PC-3 (cell line): ENCODE data around the gene DMAC2. TPM values are rescaled to one million over a fixed set of nuclear protein-coding genes. Genes with fewer than 3 reads are reported as not detected.
"Not testable (repeated sequence)": the region's sequence is repeated elsewhere in the genome, so short reads cannot be mapped to it uniquely, and the experiment has no call there.

Experiments used
- ATAC-seq: fragments of 200-7000 bp; cut with Tn5 transposase; 2 replicates; pipeline ENCODE4 v1.9.1; 2020; ENCODE audit warnings: mild to moderate bottlenecking, moderate library complexity
- BruUV-seq: library from RNA; stranded (reverse); fragments of 400-500 nt; replicated peaks from 2 replicates; lab custom pipeline; 2021; lab: Mats Ljungman, UMichigan
- CTCF ChIA-PET: fragments of 300-600 bp; sonication (Branson Sonifier 250); formaldehyde crosslinking; loops from one replicate; lab custom pipeline; 2022; ENCODE audit warnings: antibody characterized with exemption; lab: Charles Lee
- POLR2A ChIA-PET: fragments of 300-600 bp; sonication (Branson Sonifier 250); formaldehyde crosslinking; loops from one replicate; lab custom pipeline; 2022; ENCODE audit warnings: antibody characterized with exemption; ENCODE audit not compliant: unreplicated experiment; lab: Charles Lee
- DNase-seq: peaks from one replicate; pipeline ENCODE4 v3.0.0-alpha.2; 2015
- H2AFZ ChIP-seq: fragments of 300-600 bp; sonication (generic); 2 replicates; pipeline ENCODE4 v1.6.0; 2016; ENCODE audit warnings: antibody characterized with exemption, low read length
- H3F3A ChIP-seq: fragments of 300-600 bp; sonication (generic); one replicate; pipeline ENCODE4 v1.6.0; 2017; ENCODE audit warnings: antibody characterized with exemption, low read length, control low read depth, mild to moderate bottlenecking; ENCODE audit not compliant: unreplicated experiment
- H3K27ac ChIP-seq: fragments of 300-600 bp; sonication (generic); 2 replicates; pipeline ENCODE4 v1.5.1; 2016; ENCODE audit warnings: mild to moderate bottlenecking, low read length
- H3K27me3 ChIP-seq: fragments of 300-600 bp; sonication (generic); 2 replicates; pipeline ENCODE4 v1.6.1; 2016; ENCODE audit warnings: low read length, mixed read lengths
- H3K36me3 ChIP-seq: fragments of 300-600 bp; sonication (generic); 2 replicates; pipeline ENCODE4 v1.6.1; 2016; ENCODE audit warnings: low read depth, mixed run types, low read length, mixed read lengths
- H3K4me1 ChIP-seq: fragments of 300-600 bp; sonication (generic); 2 replicates; pipeline ENCODE4 v1.5.1; 2016; ENCODE audit warnings: low read length; ENCODE audit not compliant: insufficient read depth
- H3K4me2 ChIP-seq: fragments of 300-600 bp; sonication (generic); 2 replicates; pipeline ENCODE4 v1.6.0; 2016; ENCODE audit warnings: low read length
- H3K4me3 ChIP-seq: fragments of 300-600 bp; sonication (generic); 2 replicates; pipeline ENCODE4 v1.5.1; 2016; ENCODE audit warnings: mild to moderate bottlenecking, low read length, mixed read lengths
- H3K79me2 ChIP-seq: fragments of 300-600 bp; sonication (generic); 2 replicates; pipeline ENCODE4 v1.6.1; 2017; ENCODE audit warnings: low read length, mixed read lengths
- H3K9ac ChIP-seq: fragments of 300-600 bp; sonication (generic); 2 replicates; pipeline ENCODE4 v1.6.0; 2016; ENCODE audit warnings: mild to moderate bottlenecking, low read length
- H3K9me2 ChIP-seq: fragments of 300-600 bp; sonication (generic); replicated peaks from 2 replicates; pipeline ENCODE4 v1.6.1; 2016; ENCODE audit warnings: mixed run types, low read length, mixed read lengths
- H3K9me3 ChIP-seq: fragments of 300-600 bp; sonication (generic); 2 replicates; pipeline ENCODE4 v1.6.1; 2016; ENCODE audit warnings: low read length, mixed read lengths
- H4K20me1 ChIP-seq: fragments of 300-600 bp; sonication (generic); 2 replicates; pipeline ENCODE4 v1.6.1; 2016; ENCODE audit warnings: low read length, mixed read lengths
- CTCF ChIP-seq: fragments of 300-600 bp; sonication (generic); conservative IDR thresholded peaks from 2 replicates; pipeline ENCODE4 v1.5.1; 2017; ENCODE audit warnings: antibody characterized with exemption, low read depth, mild to moderate bottlenecking, low read length
- EZH2 ChIP-seq: fragments of 300-600 bp; sonication (generic); IDR thresholded peaks from one replicate; pipeline ENCODE4 v1.6.1; 2017; ENCODE audit warnings: antibody characterized with exemption, mild to moderate bottlenecking, low read length; ENCODE audit not compliant: unreplicated experiment
- EZH2phosphoT487 ChIP-seq: fragments of 300-600 bp; sonication (generic); IDR thresholded peaks from 2 replicates; pipeline ENCODE4 v1.6.1; 2018; ENCODE audit warnings: mild to moderate bottlenecking, antibody characterized with exemption, low read length, borderline replicate concordance
- intact Hi-C: fragments of 100-400 bp; cut with micrococcal nuclease; formaldehyde crosslinking; loops from 2 replicates; pipeline ENCODE4 v1.9.0; 2023
- total RNA-seq: library from RNA; depleted of rRNA; stranded (reverse); fragments of >200 nt; gene quantifications from 2 replicates; pipeline ENCODE4 v1.2.3, GENCODE V29; 2014; rRNA removed

DMAC2 gene
- total RNA-seq, 1 experiment from 2014 or later, result 36.8 TPM

- H3K79me2 ChIP-seq, result no peaks in the 10 kb centered on the region
- H3K4me1 ChIP-seq, result no peaks in the 10 kb centered on the region
- H3K36me3 ChIP-seq, result no peaks in the 10 kb centered on the region; the same call in 1 of the 2 replicates
- H3K4me3 ChIP-seq, result no peak overlapping the region
- H3F3A ChIP-seq, result no peaks in the 10 kb centered on the region
- ATAC-seq, result no peak
- no peaks in the 10 kb centered on the region for H4K20me1 ChIP-seq
- no peak overlapping the region for H3K4me2 ChIP-seq
- no peaks in the 10 kb centered on the region for H3K9me3 ChIP-seq
- BruUV-seq, result no TSS peak
- no peak overlapping the region for H2AFZ ChIP-seq
- intact Hi-C loops, result no loop called here
- CTCF ChIA-PET, result no interaction called here
- H3K9ac ChIP-seq, result no peak overlapping the region
- no peak for TF ChIP-seq EZH2phosphoT487
- no peak for TF ChIP-seq EZH2
- no peak for TF ChIP-seq CTCF
- H3K27ac ChIP-seq, result no peak overlapping the region
- no peak for DNase-seq
- no peaks in the 10 kb centered on the region for H3K27me3 ChIP-seq
- no peaks in the 10 kb centered on the region for H3K9me2 ChIP-seq
- POLR2A ChIA-PET, result no interaction called here
Measured at GRCh38 chr19:41386442-41386841, 53.3 kb downstream of the DMAC2 start.

GRCh38 chr19:41384351-41384750 is 55.4 kb downstream of the DMAC2 start:
- no peak overlapping the region for H2AFZ ChIP-seq
- H3K4me3 ChIP-seq, result no peak overlapping the region
- H3K27ac ChIP-seq, result no peak overlapping the region
- no peaks in the 10 kb centered on the region for H3K9me2 ChIP-seq
- BruUV-seq, result no TSS peak
- no peaks in the 10 kb centered on the region for H3K27me3 ChIP-seq
- no peaks in the 10 kb centered on the region for H3K79me2 ChIP-seq
- TF ChIP-seq EZH2phosphoT487, result no peak
- TF ChIP-seq EZH2, result no peak
- TF ChIP-seq CTCF, result no peak
- H3K36me3 ChIP-seq, result no peaks in the 10 kb centered on the region
- H3K4me1 ChIP-seq, result no peaks in the 10 kb centered on the region
- DNase-seq (no peak), ATAC-seq (no peak)
- H3K9ac ChIP-seq, result no peak overlapping the region
- no peak overlapping the region for H3K4me2 ChIP-seq
- POLR2A ChIA-PET, result interaction anchor here (0.6 kb wide), 1 partner anchor 64 kb away, joined by 5 read pairs; no protein-coding TSS in a partner anchor
- CTCF ChIA-PET, result no interaction called here
- no peaks in the 10 kb centered on the region for H3K9me3 ChIP-seq
- H4K20me1 ChIP-seq, result no peaks in the 10 kb centered on the region
- intact Hi-C loops, result no loop called here
- no peaks in the 10 kb centered on the region for H3F3A ChIP-seq

GRCh38 chr19:41381536-41381935 is 58.2 kb downstream of the DMAC2 start:
- H3K36me3 ChIP-seq, H3K4me2 ChIP-seq, BruUV-seq, CTCF ChIA-PET, H3K27ac ChIP-seq, H3K9me3 ChIP-seq, H4K20me1 ChIP-seq, H3K9ac ChIP-seq, ATAC-seq, H3K4me3 ChIP-seq, POLR2A ChIA-PET, intact Hi-C loops, DNase-seq, H2AFZ ChIP-seq, H3K27me3 ChIP-seq, H3K4me1 ChIP-seq, H3F3A ChIP-seq, H3K9me2 ChIP-seq, H3K79me2 ChIP-seq: not testable (repeated sequence)

Other genes starting within 250 kb of the DMAC2 start
- gene CYP2S1, start 246.7 kb downstream of the DMAC2 start, total RNA-seq, result 8.6 and 10.3 TPM in 2 replicates
- 172 and 202 TPM in 2 replicates for gene AXL, start 220.7 kb downstream of the DMAC2 start, total RNA-seq
- gene HNRNPUL1, start 175.5 kb downstream of the DMAC2 start, total RNA-seq, result 158 and 198 TPM in 2 replicates
- 18.3 and 18.4 TPM in 2 replicates for gene CCDC97, start 129.7 kb downstream of the DMAC2 start, total RNA-seq
- 16.4 and 23.4 TPM in 2 replicates for gene TGFB1, start 86.0 kb downstream of the DMAC2 start, total RNA-seq
- 3.8 and 4.4 TPM in 2 replicates for gene B9D2, start 75.8 kb downstream of the DMAC2 start, total RNA-seq
- 2.4 and 3.6 TPM in 2 replicates for gene TMEM91, start 63.4 kb downstream of the DMAC2 start, total RNA-seq
- 40.8 and 41.5 TPM in 2 replicates for gene EXOSC5, start 42.6 kb downstream of the DMAC2 start, total RNA-seq
- gene BCKDHA, start 42.1 kb downstream of the DMAC2 start, total RNA-seq, result 49.2 and 53.1 TPM in 2 replicates
- 2.3 TPM in 1 of 2 replicates, not detected in the other for gene B3GNT8, start 12.5 kb downstream of the DMAC2 start, total RNA-seq
- not detected in 2 replicates for gene ERICH4, start 3.2 kb upstream of the DMAC2 start, total RNA-seq
- not detected in 2 replicates for gene CEACAM21, start 136.3 kb upstream of the DMAC2 start, total RNA-seq
- not detected in 2 replicates for gene CEACAM4, start 187.2 kb upstream of the DMAC2 start, total RNA-seq
- gene CEACAM7, start 248.4 kb upstream of the DMAC2 start, total RNA-seq, result not detected in 2 replicates